Common myeloid progenitor, CD34-positive (primary cell): Measurements from ENCODE around the gene RGS7.
"Not testable (repeated sequence)": the region's sequence is repeated elsewhere in the genome, so short reads cannot be mapped to it uniquely, and the experiment has no call there.

Experiments
- CTCF ChIA-PET: fragments of 350-600 bp; sonication (Branson Sonifier 250); formaldehyde crosslinking; loops from one replicate; lab custom pipeline; 2021; ENCODE audit warnings: antibody characterized with exemption; lab: Charles Lee
- POLR2A ChIA-PET: fragments of 350-600 bp; sonication (Branson Sonifier 250); formaldehyde crosslinking; loops from one replicate; lab custom pipeline; 2021; ENCODE audit warnings: antibody characterized with exemption; lab: Charles Lee
- DNase-seq, 3 donors: peaks; one replicate each; pipeline versions ENCODE4 v3.0.0 to v3.0.0-alpha.2; 2013
- H3K27ac ChIP-seq, 2 experiments: 1 replicate in 1 of 2; 2 replicates in 1 of 2; pipeline ENCODE4 v1.7.0; 2013; ENCODE audit warnings: inconsistent platforms in 2 of 2, low read length in 2 of 2, mild to moderate bottlenecking in 2 of 2, low read depth in 1 of 2, moderate library complexity in 1 of 2; ENCODE audit not compliant: severe bottlenecking in 2 of 2, insufficient read depth in 1 of 2, poor library complexity in 1 of 2
- H3K27me3 ChIP-seq, 5 experiments: replicated peaks in 2 of 5; 1 replicate in 3 of 5; 2 replicates in 2 of 5; pipeline versions ENCODE4 v1.6.1 to v1.7.0; 2013; ENCODE audit warnings: low read length in 4 of 5, mild to moderate bottlenecking in 2 of 5, moderate library complexity in 2 of 5, inconsistent platforms in 1 of 5; ENCODE audit not compliant: insufficient read depth in 5 of 5, control insufficient read depth in 4 of 5
- H3K36me3 ChIP-seq, 4 experiments: 1 replicate in 2 of 4; 2 replicates in 2 of 4; pipeline versions ENCODE4 v1.6.1 to v1.7.0; 2013; ENCODE audit warnings: low read length in 3 of 4, control low read depth in 1 of 4, mild to moderate bottlenecking in 1 of 4; ENCODE audit not compliant: control insufficient read depth in 4 of 4, insufficient read depth in 4 of 4
- H3K4me1 ChIP-seq, 4 experiments: 1 replicate in 3 of 4; 2 replicates in 1 of 4; pipeline versions ENCODE4 v1.6.1 to v1.7.1; 2013; ENCODE audit warnings: low read length in 3 of 4, mild to moderate bottlenecking in 3 of 4, control low read depth in 1 of 4, inconsistent platforms in 1 of 4, moderate library complexity in 1 of 4; ENCODE audit not compliant: control insufficient read depth in 4 of 4, insufficient read depth in 4 of 4; ENCODE audit errors: control extremely low read depth in 1 of 4
- H3K4me3 ChIP-seq, 7 experiments: 1 replicate in 4 of 7; 2 replicates in 3 of 7; pipeline versions ENCODE4 v1.5.1 to v1.7.0; 2013; ENCODE audit warnings: mild to moderate bottlenecking in 7 of 7, low read length in 6 of 7, moderate library complexity in 6 of 7, inconsistent platforms in 2 of 7, low read depth in 2 of 7, control low read depth in 1 of 7; ENCODE audit not compliant: insufficient read depth in 4 of 7, control insufficient read depth in 1 of 7; ENCODE audit errors: extremely low read depth in 1 of 7
- H3K9me3 ChIP-seq, 5 experiments: 1 replicate in 4 of 5; 2 replicates in 1 of 5; pipeline versions ENCODE4 v1.6.1 to v1.7.1; 2013; ENCODE audit warnings: low read length in 4 of 5, mild to moderate bottlenecking in 2 of 5, inconsistent platforms in 1 of 5, low read depth in 1 of 5, moderate library complexity in 1 of 5; ENCODE audit not compliant: control insufficient read depth in 4 of 5, insufficient read depth in 2 of 5; ENCODE audit errors: control extremely low read depth in 1 of 5
- WGBS: methylation state at CpG from one replicate; pipeline ENCODE4 v1.1.5; 2013; ENCODE audit not compliant: insufficient coverage; 5-methylcytosine and 5-hydroxymethylcytosine counted together

Gene RGS7

GRCh38 chr1:240771450-240771849 lies 585.6 kb downstream of the RGS7 start:
- WGBS = 97% methylated on average over 13 of the region's 16 CpGs
- no peak overlapping the region for H3K4me3 ChIP-seq
- CTCF ChIA-PET = no interaction called here
- no peak for DNase-seq
- POLR2A ChIA-PET = no interaction called here
- no peaks in the 10 kb centered on the region for H3K9me3 ChIP-seq
- no peak overlapping the region for H3K27ac ChIP-seq
- H3K4me1 ChIP-seq = no peaks in the 10 kb centered on the region
- no peaks in the 10 kb centered on the region for H3K27me3 ChIP-seq
- H3K36me3 ChIP-seq = no peaks in the 10 kb centered on the region

DNA sequence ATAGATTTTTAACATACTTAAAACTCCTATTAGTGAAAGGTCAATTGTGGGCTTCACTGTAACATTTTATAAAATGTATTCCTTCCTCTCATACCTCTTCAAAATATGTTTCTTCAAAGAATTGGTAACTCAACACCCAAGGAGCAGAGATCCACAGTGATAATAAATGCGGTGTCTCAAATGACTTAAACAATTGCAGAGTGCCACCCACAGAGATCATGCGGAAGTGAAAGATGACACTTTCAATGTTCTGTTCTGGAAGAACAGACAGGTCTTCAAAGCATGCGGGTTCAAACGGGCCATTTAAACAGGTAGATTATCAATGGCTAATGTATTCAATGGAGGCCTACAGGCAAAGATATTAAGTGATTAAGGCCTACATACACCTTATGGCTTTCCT lies 588.0 kb downstream of the RGS7 start:
- ChIA-PET CTCF (no interaction called here), POLR2A (no interaction called here)
- Histone ChIP-seq H3K9me3 (no peaks in the 10 kb centered on the region), H3K4me1 (no peaks in the 10 kb centered on the region), H3K27ac (no peak overlapping the region), H3K27me3 (peaks cover 0 to 2% (median 0%) of the 10 kb centered on the region in 5 experiments), H3K36me3 (no peaks in the 10 kb centered on the region), H3K4me3 (no peak overlapping the region)
- no peak for DNase-seq
- WGBS = 90% methylated on average over 2 of the region's 4 CpGs

GRCh38 chr1:240766831-240767230 lies 590.2 kb downstream of the RGS7 start:
- POLR2A ChIA-PET = no interaction called here

GRCh38 chr1:240765732-240766363 lies 591.2 kb downstream of the RGS7 start:
- Histone ChIP-seq H3K4me1 (no peaks in the 10 kb centered on the region), H3K9me3 (no peaks in the 10 kb centered on the region), H3K27ac (no peak overlapping the region), H3K36me3 (no peaks in the 10 kb centered on the region), H3K4me3 (no peak overlapping the region), H3K27me3 (peaks cover 0 to 2% (median 0%) of the 10 kb centered on the region in 5 experiments)
- 93% methylated on average over 4 of the region's 5 CpGs for WGBS
- DNase-seq = no peak
- ChIA-PET POLR2A (no interaction called here), CTCF (no interaction called here)

More at GRCh38 chr1:240766831-240767230, 590.2 kb downstream of the RGS7 start:
- no peak for DNase-seq
- no peaks in the 10 kb centered on the region for H3K9me3 ChIP-seq
- no peak overlapping the region for H3K27ac ChIP-seq
- H3K36me3 ChIP-seq = no peaks in the 10 kb centered on the region
- no peak overlapping the region for H3K4me3 ChIP-seq
- peaks cover 0 to 2% (median 0%) of the 10 kb centered on the region in 5 experiments for H3K27me3 ChIP-seq
- no peaks in the 10 kb centered on the region for H3K4me1 ChIP-seq
- CTCF ChIA-PET = no interaction called here

GRCh38 chr1:240763771-240764170 lies 593.2 kb downstream of the RGS7 start:
- DNase-seq = no peak
- Histone ChIP-seq H3K9me3 (no peaks in the 10 kb centered on the region), H3K27me3 (peaks cover 0 to 2% (median 0%) of the 10 kb centered on the region in 5 experiments), H3K27ac (no peak overlapping the region), H3K4me1 (no peaks in the 10 kb centered on the region), H3K36me3 (no peaks in the 10 kb centered on the region), H3K4me3 (no peak overlapping the region)
- WGBS = 100% methylated on average over 4 of the region's 12 CpGs
- CTCF ChIA-PET = interaction anchor here (1.3 kb wide), 1 partner anchor 16 kb away, joined by 3 read pairs; no protein-coding TSS in a partner anchor
- POLR2A ChIA-PET = no interaction called here

GRCh38 chr1:240763095-240763494 lies 593.9 kb downstream of the RGS7 start:
- POLR2A ChIA-PET, H3K4me3 ChIP-seq, H3K4me1 ChIP-seq, H3K9me3 ChIP-seq, H3K36me3 ChIP-seq, DNase-seq, H3K27ac ChIP-seq, H3K27me3 ChIP-seq: not testable (repeated sequence)
- 92% methylated on average over 6 of the region's 7 CpGs for WGBS
- CTCF ChIA-PET = interaction anchor here (0.8 to 1.3 kb wide), 2 partner anchors 16 to 25 kb away, joined by 3 read pairs; no protein-coding TSS in a partner anchor

DNA sequence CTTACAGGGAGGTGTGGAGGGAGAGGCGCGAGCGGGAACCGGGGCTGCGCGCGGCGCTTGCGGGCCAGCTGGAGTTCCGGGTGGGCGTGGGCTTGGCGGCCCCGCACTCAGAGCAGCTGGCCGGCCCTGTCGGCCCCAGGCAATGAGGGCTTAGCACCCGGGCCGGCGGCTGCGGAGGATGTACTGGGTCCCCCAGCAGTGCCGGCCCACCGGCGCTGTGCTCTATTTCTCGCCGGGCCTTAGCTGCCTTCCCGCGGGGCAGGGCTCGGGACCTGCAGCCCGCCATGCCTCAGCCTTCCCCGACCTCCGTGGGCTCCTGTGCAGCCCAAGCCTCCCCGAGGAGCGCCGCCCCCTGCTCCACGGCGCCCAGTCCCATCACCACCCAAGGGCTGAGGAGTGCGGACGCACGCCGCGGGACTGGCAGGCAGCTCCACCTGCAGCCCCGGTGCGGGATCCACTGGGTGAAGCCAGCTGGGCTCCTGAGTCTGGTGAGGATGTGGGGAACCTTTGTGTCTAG lies 594.5 kb downstream of the RGS7 start:
- POLR2A ChIA-PET, DNase-seq, H3K4me1 ChIP-seq, H3K27me3 ChIP-seq, H3K4me3 ChIP-seq, H3K27ac ChIP-seq, H3K36me3 ChIP-seq, H3K9me3 ChIP-seq: not testable (repeated sequence)
- WGBS = 91% methylated on average over 29 of the region's 42 CpGs
- CTCF ChIA-PET = interaction anchor here (0.8 to 1.3 kb wide), 2 partner anchors 17 to 26 kb away, joined by 3 read pairs; no protein-coding TSS in a partner anchor
